NCI-H345 treated with DMSO at 0.1 percent for 48 hours (cell line): ENCODE data around the gene C10orf88.
"Not testable (repeated sequence)": the region's sequence is repeated elsewhere in the genome, so short reads cannot be mapped to it uniquely, and the experiment has no call there.

Experiments used
- DNase-seq: peaks from one replicate; lab custom pipeline; 2025; ENCODE audit not compliant: unreplicated experiment; lab: John Stamatoyannopoulos, UW

Gene C10orf88

DNA sequence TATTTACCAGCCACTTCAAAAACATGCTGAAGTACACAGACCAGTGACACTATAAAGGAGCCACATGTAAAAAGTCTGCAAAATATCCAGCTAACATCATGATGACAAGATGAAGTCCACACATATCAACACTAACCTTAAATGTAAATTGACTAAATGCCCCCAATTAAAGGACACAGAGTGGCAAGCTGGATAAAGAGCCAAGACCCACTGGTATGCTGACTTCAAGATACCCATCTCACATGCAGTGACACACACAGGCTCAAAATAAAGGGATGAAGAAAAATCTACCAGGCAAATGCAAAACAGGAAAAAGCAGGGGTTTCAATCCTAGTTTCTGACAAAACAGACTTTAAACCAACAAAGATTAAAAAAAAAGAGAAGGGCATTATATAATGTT, 12.9 kb upstream of the C10orf88 start:
- DNase-seq = no peak

DNA sequence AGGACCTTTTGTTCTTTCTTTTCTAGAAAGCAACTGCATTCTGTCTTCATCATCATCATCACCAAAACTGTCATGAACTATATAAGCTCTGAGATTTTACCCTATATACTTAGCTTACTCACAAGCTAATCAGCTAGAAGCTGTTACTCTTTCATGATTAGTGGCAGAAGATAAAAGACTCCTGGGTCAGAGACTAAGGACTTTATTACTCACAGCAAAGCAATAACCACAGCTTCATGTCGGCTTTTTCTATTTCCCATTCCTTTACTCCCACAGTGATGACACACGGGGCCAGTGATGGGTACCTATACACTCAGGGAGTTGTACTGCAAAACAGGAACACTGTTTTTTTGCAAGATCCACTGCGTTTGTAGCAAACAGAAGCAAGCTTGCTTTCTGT, 8.4 kb upstream of the C10orf88 start:
- no peak for DNase-seq

DNA sequence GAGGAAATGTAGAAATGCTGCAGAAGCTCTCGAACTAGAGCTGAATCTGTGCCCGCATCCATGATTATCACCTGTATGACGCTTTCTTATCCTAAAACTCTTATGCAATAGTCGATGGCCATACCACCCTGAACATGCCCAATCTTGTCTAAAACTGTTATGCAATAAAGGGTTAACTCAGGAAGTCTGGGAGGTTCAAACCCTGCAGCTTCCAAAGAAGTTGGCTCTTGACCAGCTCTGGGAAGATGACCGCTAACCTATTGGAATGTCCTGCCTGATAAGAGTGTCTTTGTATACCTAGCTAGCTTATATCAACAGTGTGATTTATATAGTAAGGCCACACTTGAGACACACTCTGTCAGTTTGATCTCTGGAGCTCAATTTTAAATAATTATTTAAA, 3.4 kb upstream of the C10orf88 start:
- DNase-seq = no peak

DNA sequence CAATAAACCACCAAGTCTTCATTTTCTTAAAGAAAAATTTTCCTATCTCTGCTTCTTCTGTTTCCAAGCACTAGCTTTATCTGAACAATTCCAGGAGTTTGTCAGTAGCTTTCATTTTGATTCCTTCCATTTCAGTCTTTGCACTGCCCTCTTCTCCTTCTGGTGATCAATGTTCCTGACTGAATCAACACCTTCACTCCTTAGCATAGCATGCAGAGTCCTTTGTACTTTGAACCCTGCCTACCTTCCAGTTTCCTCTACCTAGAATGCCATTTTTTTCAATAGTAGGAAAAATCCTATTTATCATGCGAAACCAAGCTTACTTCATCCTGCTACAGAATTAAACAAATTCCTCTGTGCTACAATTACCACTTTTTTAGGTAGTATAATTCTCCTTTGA, 1.9 kb upstream of the C10orf88 start:
- no peak for DNase-seq

DNA sequence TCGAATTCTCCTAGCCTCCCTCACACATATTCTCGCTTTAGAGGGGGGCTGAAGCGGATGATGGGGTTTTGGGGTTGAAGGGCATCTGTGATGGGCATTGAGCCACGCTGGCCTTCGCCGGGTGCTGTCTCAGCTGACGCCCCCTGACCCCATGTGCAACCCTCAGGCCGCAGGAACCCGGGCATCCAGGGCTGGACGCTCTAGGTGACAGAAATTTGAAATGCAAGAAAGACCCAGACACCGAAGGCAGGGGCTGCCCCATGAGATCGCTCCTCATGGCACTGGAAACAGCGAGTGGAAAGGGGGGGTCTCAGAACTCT, 664 bp upstream of the C10orf88 start:
- DNase-seq = no peak

DNA sequence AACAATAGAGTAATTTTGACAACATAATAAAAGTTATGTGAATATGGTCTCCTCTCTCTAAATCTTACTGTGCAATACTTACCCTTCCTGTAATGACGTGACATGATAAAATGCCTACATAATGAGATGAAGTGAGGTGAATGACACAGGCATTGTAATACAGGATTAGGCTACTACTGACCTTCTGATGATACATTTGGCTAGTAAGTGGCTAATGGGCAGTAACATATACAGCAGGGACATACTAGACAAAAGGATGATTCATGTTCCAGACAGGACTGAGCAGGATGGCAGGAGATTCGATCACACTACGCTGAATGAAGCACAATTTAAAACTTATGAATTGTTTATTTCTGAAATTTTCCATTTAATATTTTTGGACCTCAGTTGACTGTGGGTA, 4.7 kb downstream of the C10orf88 start:
- no peak for DNase-seq

DNA sequence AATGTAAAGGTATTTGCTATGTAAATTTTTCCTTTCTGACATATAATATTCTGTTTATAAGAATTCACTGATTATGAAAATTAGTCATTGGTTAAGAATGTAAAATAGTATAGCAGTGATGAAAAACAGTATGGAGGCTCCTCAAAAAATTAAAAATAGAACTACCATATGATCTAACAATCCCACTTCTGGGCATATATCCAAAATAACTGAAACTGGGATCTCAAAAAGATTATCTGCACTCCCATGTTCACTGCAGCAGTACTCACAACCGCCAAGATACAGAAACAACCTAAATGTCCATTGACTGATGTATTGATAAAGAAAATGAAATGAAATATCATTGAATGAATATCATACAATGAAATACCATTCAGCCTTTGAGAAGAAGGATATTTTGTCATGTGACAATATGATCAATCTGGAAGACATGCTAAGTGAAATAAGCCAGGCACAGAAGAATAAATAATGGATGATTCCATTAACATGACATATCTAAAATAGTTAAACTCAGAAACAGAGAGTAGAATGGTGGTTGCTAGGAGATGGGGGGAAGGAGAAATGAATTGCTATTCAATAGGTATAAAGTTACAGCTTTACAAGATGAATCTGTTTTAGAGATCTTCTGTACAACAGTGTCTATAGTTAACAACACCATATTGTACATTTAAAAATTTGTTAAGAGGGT, 14.0 kb downstream of the C10orf88 start:
- no peak for DNase-seq

DNA sequence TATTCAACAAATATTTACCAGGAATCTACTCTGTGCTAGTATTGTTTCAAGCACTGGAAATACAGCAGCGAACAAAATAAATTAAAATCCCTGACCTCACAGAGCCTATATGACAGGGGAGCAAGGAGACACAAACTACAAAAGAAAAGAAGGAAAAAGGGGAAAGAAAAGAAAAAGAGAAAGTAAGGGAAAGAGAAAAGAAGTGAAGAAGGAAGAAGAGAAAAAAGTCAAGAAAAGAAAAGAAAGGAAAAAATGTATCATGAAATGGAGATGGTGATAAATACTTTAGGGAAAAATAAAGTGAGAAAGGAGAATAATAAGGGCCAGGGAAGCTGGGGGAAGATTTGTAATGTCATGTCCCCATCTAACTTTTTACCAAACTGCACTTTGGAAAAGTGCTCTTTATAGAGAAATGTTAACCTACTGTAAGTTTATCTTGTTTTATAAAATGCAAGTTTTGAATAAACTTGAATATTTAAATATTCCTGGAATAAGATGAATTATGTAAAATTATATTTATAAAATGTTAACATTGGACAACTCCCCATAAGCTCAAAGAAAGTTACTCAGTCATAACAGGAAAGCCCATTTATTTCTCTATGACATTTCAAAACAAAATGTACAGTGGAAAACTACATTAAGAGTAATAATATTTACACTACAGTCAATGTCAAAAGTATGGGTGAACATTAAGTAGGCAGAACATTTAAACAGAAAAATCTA, 14.7 kb downstream of the C10orf88 start:
- no peak for DNase-seq

DNA sequence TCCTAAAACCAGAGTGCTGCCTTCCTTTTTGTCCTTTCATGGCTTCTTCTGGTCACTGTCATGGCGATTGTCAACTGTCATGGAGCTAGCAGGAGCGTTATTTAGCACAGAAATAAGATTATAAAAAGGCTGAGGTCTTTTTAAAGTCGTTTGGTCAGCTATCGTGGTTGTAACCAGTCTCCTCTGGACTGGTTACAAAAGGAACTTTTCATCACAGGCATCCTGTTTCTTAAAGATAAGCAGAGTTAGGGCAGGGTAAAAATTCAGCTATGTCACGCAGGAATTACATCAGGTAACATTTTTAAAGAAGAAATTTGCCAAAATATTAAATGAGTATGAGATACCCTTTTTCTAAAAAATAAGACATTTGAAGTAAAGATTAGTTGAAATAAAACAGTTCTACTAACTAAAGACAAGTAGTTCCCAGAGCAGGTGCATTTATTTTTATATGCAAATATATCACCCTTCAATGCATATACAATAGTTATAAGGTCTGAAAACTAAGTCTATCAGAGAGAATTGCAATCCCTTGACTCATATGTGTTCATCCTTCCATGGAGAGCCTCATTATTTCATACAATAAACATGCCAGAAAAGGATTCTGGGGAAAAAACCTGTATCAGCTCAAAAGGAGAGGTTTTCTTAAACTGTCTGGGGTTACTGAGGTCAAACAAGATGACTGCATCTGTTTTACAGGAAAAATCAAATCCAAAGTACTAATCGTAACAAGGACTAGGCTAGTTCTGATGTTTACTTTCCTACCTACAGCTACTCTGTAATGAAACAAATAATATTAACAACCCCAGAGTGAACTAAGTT, 22.7 kb downstream of the C10orf88 start:
- DNase-seq = no peak

DNA sequence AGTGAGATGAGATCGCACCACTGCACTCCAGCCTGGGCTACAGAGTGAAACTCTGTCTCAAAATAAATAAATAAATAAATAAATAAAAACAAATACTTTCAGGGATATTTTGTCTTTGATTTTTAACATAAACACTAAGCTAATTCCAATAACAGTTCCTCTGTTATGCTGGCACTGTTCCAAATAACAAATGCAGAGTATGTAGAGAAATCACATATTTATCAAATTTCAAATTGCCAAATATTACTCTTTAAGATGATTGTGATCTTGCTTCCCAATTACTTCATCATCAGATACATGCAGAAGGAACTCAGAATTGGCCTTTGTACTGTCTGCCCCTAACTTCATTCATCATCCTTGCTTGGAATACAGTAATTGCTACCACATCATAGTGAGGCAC, 23.9 kb downstream of the C10orf88 start:
- no peak for DNase-seq

DNA sequence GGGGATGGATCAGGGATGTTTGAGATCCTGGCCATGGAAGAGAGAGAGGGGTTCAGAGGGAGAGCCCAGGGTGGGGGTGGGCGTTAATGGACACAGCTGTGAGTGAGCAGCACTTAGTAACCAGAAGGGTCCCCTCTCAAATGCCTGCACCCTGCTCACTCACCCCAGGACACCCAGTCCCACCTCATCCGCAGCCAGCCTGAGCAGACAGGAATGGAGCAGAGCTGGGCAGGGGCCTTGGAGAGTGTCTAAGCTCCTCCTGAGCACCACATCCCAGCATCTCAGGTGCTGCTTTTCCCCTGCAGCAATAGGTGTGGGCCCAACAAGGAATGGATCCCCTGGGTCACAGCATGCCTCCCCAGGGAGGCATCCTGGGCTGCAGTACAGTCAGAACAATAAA, 38.3 kb downstream of the C10orf88 start:
- DNase-seq = no peak

DNA sequence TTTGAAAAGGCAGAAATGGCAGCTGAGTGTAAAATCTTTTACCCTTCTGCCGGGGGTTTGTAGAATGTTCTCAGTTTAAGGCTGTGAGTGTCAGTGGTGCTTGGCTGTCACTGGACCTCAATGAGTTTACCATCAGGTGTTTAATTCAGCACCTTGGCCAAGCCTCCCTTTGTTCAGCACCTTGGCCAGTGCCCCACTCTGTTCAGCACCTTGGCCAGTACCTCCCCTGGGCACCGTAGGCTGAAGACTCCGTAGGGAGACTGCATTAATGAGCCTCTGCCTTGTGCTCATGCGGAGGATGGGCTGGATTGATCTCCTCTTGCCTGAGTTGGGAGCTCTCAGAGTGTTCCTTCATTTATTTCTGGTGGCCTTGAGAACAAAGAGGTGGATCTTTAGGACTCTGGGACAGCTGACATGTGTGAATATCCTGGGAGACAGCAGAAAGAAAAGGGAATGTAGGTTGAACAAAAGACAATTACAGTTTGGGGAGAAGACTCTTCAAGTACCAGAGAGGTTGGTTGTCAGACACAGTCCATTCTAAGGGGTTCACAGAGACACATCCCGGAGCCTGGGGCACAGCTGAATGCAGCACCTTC, 42.0 kb downstream of the C10orf88 start:
- no peak for DNase-seq

DNA sequence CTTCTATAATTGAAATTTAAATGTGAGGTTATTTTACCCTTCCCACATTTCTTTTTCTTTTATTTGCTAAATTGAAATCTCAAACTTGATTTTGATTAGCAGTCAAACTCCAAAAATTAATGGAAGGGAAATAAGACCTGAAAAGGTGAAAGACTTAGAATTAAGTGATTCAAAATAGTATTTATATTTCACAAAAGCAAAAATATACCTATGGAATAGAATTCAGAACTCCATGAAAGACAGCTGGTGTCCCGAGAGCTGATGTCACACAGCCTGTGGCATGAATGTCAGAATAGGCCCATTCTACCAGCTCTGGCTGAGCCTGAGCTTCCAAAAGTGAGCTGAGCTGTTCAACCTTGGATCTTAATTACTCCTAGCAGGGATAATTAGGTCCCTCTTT, 43.7 kb downstream of the C10orf88 start, which contains the start of gene FAM24A:
FAM24A (plus strand) TSS at position 301 of the 400 bp plus-strand sequence. CDS start 1,025 bp downstream, outside the sequence.
- DNase-seq = no peak

DNA sequence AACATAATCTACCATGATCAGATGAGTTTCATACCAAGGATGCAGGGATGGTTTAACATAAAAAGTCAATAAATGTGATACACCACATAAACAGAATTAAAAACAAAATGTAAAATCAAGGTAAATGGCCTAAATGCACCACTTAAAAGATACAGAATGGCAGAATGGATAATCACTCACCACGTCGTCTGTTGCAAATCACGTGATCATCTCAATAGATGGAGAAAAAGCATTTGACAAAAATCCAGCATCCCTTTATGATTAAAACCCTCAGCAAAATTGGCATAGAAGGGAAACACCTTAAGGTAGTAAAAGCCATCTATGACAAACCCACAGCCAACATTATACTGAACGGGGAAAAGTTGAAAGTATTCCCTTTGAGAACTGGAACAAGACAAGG, 50.2 kb downstream of the C10orf88 start:
- not testable (repeated sequence) for DNase-seq

DNA sequence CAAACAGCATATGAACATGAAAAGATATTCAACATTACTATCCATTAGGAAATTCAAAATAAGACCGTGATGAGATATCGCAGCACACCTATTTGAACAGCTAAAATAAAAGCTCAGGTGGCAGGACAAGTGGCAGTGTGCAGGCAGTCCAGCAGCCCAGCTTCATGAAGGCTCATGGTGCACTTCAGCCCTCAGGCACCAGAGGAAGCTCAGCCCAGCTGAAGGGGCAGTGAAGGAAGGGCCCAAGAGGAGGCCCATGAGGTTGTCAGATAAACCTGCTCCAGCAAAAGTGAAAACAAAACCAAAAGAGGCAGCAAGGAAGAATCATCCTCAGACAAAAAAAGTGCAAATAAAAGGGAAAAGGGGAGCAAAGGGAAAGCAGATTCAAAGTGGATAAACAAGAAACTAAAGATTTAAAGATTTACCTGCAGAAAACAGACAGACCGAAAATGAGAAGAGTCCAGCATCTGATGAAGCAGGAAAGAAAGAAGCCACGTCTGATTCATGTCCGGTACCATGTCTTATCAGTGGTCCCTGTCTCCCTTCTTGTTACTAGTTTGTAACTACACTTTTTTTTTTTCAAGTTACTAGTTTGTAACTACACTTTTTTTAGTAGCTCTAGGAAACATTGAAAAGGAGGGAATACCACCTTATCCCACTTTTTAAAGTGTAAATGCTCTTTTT, 59.6 kb downstream of the C10orf88 start:
- no peak for DNase-seq

DNA sequence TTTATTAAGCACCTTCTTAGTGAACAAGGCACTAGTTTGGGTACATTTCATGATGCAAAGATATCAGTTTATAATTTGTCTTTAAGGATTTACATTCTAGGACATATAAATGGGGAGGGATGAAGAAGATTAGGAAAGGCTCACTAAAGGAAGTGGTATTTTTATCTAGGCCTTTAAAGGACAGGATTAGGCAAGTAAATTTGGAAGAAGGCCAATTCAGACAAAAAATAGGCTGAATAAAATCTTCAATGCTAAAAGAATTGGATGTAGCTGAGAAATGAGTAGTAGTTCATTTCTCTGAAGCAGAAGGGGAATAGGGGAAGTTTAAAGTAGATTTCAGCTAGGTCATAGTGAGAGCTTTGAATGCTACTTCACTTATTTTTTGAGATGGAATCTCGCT, 69.9 kb downstream of the C10orf88 start:
- DNase-seq = no peak

DNA sequence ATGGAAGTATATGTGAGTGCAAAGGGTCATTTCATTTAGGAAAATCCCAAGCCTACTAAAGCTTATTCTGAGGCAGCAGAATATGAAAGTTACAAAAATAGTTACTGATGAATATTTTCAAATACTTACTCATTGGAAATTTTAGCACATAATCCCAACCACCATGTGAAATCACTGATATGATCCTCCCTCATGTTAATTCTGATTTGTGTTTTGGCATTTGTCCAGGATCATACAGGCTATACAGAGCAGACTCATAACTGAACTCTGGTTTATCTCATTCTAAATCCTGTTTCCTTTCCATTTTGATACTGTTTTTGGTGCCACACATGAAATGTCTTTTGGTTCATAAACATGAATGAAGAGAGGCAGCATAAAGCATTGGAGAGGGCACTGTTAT, 71.3 kb downstream of the C10orf88 start:
- no peak for DNase-seq
